G401.6 (cell line): ENCODE measurements around the gene RNF166.
"Not testable (repeated sequence)": the region's sequence is repeated elsewhere in the genome, so short reads cannot be mapped to it uniquely, and the experiment has no call there.

ENCODE experiments used
- FAIRE-seq: peaks from 2 replicates; lab custom pipeline; 2012; peaks lifted over from hg19 to GRCh38; lab: Jason Lieb, UNC

Gene RNF166

DNA sequence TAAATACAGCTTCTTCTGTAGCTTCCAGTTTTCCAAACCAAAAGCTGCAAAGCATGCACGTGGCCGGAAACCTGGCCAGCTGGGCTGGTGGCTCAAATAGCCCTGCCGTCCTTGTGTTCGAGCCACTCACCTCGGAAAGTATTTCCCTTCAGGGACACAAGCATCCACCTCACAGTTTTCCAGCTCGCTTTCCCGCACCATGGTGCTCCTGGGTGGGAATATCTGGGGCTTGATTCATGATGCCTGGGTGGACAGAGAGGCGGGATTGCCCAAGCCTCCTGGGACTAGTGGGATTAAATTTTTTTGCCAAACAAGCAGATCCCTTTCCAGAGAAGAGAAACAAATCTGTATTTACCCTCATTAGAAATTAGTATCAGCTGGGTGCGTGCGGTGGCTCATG, 36.2 kb downstream of the RNF166 start:
- FAIRE-seq, result no peak

DNA sequence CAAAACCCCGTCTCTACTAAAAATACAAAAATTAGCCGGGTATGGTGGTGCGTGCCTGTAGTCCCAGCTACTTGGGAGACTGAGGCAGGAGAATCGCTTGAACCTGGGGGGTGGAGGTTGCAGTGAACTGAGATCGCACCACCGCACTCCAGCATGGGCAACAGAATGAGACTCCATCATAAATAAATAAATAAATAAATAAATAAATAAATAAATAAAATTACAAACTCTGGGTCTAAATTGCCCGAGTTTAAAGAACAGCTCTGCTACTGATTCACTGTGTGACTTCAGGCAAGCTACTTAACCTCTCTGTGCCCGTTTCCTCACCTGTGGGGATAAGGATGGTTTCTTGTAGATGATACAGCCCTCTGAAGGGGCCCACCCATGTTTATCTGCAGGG, 36.7 kb downstream of the RNF166 start:
- not testable (repeated sequence) for FAIRE-seq

DNA sequence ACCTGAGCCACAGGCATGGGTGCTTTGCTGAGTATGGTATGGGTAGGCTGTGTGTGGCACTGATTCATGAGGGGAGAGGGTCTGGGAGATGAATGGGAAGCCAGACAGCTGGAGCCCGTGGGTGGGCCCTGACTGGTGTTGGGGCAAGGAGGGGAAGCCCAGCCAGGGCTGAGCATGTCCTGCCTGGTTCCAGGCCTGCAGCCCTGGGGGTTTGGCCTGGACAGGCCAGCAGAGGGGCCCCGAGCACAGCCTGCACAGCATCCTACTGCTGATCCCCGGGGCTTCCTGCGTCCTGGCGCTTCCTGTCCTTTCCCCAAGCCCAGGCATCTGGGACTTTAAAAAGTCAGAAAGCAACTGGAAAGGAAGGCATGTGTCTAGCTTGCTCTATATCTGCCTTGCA, 38.7 kb downstream of the RNF166 start:
- no peak for FAIRE-seq

DNA sequence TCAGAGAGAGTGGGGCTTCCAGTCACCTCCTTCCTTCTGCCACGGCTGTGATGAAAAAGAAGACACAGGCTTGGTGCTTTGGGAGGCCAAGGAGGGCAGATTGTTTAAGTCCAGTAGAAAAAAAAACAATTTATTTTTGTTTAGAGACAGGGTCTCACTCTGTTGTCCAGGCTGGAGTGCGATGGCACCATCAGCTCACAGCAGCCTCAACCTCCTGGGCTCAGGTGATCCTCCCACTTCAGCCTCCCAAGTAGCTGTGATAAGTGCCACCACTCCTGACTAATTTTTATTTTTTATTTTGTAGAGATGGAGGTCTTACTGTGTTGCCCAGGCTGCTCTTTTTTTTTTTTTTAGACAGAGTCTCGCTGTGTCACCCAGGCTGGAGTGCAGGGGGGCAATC, 40.6 kb downstream of the RNF166 start:
- FAIRE-seq, result no peak

DNA sequence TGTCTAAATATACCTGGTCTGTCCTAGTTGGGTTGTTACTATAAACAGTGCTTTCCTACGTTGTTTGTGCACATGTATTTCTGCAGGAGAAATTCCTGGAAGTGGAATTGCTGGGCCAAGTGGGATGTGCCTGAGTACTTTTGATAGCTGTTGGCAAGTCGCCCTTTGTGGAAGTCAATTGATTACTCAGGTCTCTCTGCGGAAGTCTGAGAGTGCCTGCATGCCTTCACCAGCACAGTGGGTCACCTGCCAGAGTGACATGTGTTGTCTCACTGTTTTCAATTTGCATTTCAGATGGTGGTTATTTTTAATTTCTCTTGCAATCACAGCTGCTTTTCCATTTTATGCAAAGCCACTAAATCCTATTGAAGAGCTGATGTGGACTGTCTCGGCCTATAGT, 41.1 kb downstream of the RNF166 start:
- no peak for FAIRE-seq

DNA sequence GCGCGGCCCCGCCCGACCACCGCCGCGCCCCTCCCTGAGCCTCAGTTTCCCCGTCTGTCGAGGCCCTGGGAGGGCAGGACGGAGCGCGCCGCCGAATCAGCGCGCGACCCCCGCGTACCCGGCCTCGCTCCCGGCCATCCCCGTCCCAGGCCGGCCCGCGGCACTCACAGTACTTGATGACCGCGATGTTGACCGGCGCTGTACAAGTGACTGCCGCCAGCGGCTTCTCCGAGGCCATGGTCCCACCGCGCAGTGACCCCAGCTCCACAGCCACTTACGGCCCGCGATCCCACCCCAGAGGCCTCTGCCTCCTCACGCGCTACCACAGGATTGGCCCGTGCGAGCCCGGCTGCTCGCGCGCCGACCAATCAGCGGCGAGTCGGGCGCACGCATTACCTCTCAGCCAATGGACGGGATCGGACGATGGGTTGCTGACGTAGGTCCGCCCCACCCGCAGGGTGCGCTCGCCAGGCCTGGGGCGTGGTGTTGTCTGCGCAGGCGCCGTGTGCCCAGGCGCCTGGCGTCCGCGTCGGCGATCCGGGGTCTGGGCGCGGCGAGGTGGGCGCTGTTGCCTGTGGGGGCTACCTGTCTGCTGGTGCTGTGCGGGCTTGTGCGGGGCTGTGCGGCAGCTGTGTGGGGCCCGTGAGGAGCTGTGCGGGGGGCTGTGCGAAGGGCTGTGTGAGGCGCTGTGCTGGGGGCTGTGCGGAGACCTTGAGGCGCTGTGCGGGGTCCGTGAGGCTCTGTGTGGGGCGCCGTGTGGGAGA, 43.2 kb downstream of the RNF166 start, which contains the start of gene MVD:
MVD (minus strand) TSS at position 249 of the 764 bp plus-strand sequence; CDS start at position 238, 11 bp downstream.
- peak; percentile 96 for FAIRE-seq

DNA sequence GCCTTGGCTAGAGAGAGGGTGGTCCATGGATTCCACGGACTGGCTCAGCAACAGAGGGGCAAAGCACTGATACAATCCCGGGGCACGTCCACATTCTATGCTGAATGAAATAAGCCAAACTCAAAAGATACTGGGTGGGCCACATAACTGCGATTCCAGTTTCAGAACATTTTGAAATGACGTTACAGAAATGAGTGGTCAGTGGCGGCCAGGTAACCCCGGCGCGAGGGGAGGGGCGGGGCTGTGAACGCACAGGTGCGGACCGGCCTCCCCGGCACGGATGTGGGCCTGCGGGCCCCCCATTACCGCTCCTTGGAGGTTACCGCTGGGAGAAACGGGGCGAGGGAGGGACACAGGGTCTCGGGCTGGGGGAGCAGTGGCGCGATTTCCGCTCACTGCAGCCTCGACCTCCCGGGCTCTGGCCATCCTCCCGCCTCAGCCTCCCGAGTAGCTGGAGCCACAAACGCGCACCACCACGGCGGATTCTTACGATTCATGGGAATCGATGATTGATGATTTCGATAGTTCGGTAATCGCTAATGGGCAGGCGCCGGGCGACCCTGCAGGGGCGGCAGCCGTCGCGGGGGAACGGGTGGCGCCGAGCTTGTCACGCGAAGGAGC, 43.9 kb downstream of the RNF166 start:
- no peak for FAIRE-seq

DNA sequence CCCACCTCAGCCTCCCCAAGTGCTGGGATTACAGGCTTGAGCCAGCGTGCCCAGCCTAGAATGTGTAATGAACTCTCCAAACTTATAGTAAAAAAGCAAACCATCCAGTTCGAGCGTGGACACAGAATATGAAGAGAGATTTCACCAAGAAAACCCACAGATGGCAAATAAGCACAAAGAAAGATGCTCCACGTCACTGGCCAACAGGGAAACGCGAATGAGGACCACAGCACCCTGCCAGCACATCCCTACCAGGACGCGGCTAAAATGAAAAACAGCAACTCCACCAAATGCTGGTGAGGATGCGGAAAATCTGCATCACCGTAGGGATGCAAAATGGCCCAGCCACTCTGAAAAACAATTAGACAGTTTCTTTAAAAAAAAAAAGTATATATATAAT, 44.7 kb downstream of the RNF166 start:
- no peak for FAIRE-seq

DNA sequence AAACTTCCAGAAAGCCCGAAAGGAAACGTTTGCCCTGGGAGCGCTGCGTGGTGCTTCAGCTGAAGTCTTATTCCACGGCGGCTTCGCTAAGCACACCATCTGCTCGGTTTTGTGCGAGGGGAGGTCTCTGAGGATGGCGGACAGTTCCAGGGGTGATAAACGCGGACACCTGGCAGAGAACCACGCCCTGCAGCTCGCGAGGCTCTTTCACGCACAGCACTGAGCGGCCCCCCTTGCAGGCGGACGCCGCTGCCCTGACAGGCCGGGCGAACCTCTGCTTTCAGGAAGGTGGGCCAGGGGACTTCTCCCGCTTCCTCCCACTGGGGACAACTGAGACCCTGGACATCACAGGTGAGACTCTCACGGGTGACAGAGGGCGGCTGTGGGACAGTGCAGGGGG, 47.0 kb downstream of the RNF166 start:
- no peak for FAIRE-seq

DNA sequence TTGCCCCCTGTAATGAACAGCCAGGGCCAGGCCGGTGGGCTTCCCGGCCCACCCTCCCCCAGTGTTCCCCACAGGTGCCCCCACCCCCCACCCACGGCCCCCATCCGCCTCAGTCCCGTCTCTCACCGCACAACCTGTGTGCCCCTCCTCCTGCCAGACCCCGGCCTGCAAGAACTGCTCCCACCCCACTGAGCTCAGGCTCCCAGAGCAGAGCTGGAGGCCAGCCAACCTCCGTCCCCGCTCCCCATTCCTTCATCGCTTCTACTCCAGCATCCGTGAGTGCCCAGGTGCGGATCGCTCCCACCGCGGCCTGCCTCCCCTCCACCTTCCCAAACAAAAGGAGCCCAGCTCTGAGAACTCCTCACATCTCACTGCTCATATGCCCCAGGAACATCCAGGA, 47.5 kb downstream of the RNF166 start:
- no peak for FAIRE-seq

DNA sequence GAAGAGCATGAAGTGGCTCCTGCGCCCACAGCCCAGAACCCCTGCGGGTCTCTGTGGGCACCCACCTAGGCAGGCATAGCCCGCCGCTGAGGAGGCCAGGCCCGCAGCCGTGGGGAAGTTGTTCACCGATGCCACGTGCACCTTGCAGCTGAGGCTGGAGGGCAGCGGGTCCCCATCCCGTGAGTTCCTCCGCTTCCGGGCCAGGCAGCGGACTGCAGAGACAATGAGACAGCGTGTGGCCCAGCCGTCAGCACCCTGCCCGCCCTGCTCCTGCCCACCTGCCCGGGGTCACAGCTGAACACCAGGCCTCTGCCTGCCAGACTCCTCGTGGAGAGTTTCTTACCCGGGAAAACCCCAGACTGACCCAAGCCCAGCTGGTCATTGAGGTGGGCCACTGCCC, 48.8 kb downstream of the RNF166 start:
- no peak for FAIRE-seq

DNA sequence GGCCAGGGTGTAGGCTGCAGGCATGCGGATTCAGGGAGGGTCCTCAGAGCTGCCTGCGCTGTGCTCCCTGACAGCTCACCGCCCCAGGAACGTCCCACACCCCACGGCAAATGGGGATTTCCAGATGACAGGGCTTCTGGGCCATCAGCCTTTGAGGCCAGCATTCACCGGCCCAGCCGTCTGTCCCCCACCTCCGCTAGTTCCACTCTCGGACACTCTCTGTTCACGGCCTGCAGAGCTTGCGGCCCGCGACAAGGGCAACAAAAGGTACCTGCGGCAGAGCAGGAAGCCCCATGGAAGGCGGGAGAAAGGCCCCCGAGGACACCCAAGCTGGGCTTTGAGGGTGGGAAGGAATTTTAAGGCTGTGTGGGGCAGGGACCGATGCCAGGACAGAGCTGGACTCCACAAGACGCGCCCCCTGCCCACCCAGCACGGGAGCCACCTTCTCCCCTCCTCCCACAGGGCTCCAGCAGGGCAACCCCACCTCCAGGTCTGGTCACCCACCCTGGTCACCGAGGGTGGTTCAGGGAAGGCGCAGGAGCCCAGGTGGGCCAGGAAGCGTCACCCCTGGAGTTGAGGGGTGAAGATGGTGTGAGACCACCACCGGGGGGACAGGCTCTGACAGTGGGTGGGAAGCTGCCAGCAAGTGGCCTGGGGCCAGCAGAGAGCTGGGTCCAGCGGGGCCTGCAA, 49.8 kb downstream of the RNF166 start:
- FAIRE-seq, result no peak

DNA sequence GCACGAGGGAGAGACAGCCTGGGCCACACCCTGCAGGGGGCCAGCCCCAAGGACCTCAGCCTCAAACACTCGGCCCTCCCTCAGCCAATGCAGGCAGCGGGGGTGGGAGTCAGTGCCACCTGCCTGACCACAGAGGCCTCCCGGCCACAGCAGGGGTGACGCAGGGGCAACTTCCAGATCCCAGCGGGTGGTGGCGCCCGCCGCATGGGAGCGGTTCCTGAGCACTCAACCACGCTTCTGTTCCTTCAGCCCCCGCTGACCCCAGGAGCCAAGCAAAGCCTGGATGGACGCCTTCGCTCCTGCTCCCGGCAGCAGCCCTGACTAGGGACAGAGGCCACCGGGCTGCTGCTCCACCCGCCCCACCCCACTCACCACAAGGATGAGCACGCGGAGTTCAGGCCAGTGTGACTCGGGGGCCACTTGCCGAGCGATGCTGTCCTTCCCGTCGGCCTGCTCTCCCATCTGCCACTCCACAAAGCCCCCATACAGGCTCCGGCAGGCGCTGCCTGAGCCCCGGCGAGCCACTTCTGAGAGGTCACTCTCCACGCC, 50.4 kb downstream of the RNF166 start:
- FAIRE-seq, result no peak

DNA sequence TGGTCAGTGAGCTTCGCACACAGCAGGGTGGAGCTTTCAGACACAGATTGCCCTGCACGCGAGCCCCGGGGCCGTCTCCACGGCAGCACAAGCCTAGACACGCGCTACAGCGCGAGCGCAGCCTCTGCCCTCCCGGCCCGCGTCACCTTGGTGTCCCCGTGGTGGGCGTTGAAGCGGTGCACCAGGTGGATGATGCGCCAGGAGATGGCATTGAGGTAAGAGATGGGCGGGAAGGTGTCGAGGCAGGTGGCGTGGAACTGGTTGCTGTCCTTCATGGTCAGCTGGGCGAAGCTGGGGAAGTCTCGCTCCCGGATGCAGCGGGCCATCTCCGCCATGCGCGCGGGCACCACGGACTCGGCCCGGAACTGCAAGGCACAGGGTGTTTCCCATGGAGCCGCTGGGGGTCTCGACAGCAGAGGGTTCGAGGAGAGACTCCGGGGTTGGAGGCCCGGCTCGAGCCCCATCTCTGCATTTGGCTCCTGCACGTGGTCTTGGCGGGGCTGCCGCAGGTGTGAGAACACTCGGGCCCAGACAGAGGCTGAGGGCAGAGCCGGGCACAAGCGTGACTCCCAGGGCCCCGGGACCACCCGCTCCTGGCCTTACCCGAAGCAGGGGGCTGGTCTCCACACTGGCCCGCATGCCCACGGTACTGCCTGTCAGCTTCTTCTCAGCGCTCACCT, 51.0 kb downstream of the RNF166 start:
- FAIRE-seq, result no peak

DNA sequence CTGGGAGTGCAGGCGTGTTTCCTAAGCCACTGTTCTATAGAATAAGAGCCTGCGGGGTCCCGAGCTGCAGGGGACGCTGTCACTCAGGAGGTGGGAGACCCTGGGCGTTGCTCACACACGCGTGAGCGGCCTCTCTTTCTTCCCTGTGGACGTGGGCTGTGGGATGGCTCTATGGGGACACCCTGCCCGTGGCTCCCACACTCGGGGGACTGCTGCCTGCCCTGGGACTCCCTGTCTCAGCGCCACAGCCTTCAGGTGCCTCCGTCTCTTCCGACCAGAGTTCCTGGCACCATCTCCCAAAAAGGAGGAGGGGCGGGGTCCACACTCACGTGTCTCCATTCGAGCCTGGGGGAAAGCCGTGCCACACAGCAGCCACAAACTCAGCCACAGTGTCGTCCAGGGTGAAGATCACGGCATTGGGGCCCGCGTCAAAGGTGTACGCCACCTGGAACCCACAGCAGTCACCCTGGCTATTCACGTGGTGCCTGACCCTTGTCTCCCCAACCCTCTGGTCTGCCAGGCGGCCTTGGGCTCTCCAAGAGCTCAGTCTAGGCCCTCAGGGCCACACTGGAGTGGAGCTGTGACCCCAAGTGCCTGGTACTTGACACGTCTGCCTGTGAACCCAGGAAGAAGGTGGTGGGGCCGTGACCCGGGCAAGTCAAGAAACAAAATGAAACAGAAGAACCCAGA, 51.7 kb downstream of the RNF166 start:
- FAIRE-seq, result no peak

DNA sequence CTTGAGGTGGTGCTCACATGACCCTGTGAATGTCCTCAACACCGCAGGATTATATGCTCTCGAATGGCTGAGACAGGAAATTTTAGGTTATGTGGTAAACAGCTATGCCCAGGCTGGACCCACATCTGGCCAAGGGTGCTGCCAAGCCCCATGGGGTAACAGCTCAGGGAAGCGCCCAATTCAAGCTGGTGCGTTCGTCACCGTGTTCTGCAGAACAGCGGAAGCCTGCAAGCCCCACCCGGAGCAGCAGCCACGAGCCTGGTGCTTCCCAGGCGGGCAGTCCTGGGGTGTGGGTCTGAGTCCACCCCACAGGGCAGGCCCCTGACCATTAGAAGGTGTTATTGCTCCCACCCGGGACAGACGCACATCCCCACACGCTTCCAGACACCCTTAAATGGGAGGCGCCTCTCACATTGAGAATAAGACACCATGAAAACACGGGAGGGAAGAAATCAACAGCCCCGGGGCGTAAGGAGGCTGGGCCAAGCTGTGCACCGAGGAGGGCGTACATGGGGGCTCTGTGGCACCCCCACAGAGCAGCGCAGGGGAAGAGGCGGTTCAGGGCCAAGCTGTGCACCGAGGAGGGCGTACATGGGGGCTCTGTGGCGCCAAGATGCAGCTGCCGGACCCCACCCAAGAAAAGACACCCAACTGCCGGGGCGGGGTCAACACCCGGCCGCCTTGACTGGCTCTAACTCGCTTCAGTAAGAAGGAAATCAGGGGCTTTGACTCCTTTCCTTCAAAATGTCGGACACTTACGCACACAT, 52.4 kb downstream of the RNF166 start:
- no peak for FAIRE-seq

DNA sequence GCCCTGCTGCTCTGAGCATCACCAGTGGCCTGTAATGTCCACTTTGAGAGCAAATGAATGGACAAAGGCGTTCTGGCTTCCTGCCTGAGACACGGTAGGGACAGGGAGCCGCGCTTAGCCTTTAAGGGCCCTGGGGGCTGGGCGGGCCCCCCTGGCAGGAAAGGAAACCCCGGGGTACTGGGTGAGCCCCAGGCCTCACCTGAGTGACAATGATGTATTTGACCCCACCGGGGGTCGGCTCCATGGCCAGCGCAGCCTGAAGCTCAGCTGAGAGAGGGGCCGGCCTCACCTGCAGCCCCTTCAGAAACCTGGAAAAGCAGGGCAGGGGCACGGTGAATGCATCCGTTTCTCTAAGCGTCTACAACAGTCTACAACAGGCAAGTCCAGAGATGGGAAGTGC, 53.1 kb downstream of the RNF166 start:
- no peak for FAIRE-seq

DNA sequence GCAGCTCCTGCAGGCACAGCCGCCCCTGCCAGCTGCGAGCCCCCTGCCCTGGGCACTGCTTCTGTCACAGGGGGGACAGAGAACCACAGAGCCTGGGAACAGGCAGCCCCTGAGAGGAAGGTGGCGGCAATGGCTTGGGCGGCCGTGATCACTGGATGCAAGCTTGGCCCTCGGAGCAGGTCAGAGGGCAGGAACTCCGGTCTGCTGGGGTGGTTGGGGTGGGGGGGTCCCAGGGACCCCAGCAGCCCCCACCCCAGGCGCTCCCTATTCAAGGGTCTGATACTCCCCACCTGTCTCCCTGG, 53.5 kb downstream of the RNF166 start:
- FAIRE-seq, result no peak

DNA sequence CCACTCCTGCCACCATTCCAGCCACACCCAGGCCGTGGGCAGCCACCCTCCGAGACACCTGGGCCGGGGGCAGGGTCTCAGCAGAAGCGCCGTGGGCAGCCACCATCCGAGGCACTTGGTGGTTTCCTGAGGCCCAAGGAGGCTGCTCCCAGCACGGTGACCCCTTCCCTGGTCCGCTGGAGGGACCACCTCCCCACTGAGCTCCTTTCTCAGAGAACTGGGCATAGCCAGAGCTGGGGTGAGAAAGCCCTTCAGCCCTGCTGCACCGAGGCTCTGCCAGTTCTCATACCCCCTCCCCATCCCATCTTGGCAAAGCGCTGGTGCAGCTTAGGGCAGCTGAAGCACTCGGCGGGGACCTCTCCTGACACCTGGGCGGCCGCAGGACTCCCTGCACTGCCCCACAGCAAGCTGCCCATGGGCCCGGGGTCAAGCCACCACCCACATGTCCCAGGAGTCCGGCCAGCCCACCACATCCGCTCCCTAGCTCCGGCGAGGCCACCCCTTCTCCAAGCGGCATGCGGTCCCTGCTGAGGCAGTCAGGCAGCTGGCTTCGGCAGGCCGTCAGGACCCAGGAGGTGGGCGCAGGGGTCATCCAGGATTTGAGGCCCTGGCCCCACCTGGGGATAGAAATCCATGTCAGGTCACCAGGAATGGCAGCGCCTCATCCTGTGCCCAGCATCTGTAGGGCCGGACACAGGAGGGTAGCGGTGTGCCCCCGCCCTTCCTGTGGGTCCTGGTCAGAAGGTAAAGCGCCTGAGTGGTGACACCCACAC, 54.0 kb downstream of the RNF166 start:
- no peak for FAIRE-seq

DNA sequence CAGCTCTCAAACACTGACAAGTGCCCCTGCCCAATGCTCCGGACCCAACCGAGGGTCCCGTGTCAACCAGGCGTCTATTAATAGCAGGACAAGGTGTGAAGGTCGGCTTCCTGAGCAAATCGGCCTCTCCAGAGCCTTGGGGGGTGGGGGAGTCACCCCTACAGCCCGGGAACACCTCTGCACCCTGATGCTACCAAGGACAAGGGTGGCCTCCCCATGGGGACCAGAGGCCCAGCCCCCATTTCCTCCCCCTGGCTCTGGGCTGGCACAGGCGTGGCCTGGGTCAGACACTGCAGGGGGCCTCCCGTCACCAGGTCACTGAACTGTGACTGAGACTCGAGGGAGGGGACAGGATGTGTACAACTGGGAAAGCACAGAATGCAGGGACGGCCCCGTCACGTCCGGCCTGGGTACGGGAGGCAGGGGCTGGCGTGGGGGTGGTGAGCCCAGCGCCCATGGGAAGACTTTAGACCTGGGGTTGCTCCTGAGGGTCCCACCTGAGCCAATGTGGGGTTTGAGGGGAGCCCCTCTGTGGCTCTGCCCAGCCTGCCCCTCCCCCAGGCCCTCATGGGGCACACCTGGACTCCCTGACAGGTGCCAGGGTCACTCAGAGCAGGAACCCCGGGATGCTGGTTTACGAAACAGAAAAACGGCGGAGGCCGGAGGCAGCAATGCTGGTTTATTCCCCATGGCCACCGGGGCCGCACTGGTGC, 54.8 kb downstream of the RNF166 start:
- no peak for FAIRE-seq
